Lung (tissue), 12 donors: ENCODE measurements around the gene SRSF5. TPM values are rescaled to one million over a fixed set of nuclear protein-coding genes. Genes with fewer than 3 reads are reported as not detected.

Experiments
- ATAC-seq: fragments of 200-7000 bp; cut with Tn5 transposase; one replicate; pipeline ENCODE4 v1.9.1; 2020; ENCODE audit warnings: moderate number of reproducible peaks; ENCODE audit not compliant: insufficient read depth, low FRiP score
- DNase-seq, 3 donors: peaks; one replicate each; pipeline ENCODE4 v3.0.0-alpha.2; 2013 to 2017
- H3K27ac ChIP-seq, 2 donors: one replicate each; pipeline ENCODE4 v1.5.1; 2013; ENCODE audit warnings: mild to moderate bottlenecking in 2 of 2, moderate library complexity in 2 of 2, control low read depth in 1 of 2, inconsistent platforms in 1 of 2, low read depth in 1 of 2, low read length in 1 of 2
- H3K27me3 ChIP-seq, 3 donors: one replicate each; pipeline ENCODE4 v1.5.1; 2013; ENCODE audit warnings: low read length in 2 of 3; ENCODE audit not compliant: control insufficient read depth in 3 of 3, insufficient read depth in 3 of 3
- H3K36me3 ChIP-seq, 4 donors: one replicate each; pipeline ENCODE4 v1.5.1; 2013; ENCODE audit warnings: low read length in 4 of 4, mild to moderate bottlenecking in 1 of 4, moderate library complexity in 1 of 4; ENCODE audit not compliant: control insufficient read depth in 4 of 4, insufficient read depth in 4 of 4
- H3K4me1 ChIP-seq, 5 donors: one replicate each; pipeline ENCODE4 v1.5.1; 2013; ENCODE audit warnings: low read length in 5 of 5, mild to moderate bottlenecking in 2 of 5, moderate library complexity in 1 of 5; ENCODE audit not compliant: control insufficient read depth in 5 of 5, insufficient read depth in 5 of 5
- H3K4me3 ChIP-seq: one replicate; pipeline ENCODE4 v1.5.1; 2013; ENCODE audit warnings: mild to moderate bottlenecking, control low read depth, moderate library complexity
- H3K9ac ChIP-seq, 2 donors: one replicate each; pipeline ENCODE4 v1.5.1; 2013; ENCODE audit warnings: low read length in 2 of 2, control low read depth in 1 of 2; ENCODE audit not compliant: insufficient read depth in 1 of 2
- H3K9me3 ChIP-seq, 4 donors: one replicate each; pipeline ENCODE4 v1.5.1; 2013; ENCODE audit warnings: low read length in 3 of 4, mild to moderate bottlenecking in 1 of 4, moderate library complexity in 1 of 4; ENCODE audit not compliant: control insufficient read depth in 4 of 4, insufficient read depth in 3 of 4
- whole genome bisulfite sequencing, 2 donors: extraction: QIAGEN DNeasy Blood & Tissue Kit; methylation state at CpG; one replicate each; pipeline ENCODE4 v1.1.7; 2013; 5-methylcytosine and 5-hydroxymethylcytosine counted together
- polyA plus RNA-seq, 2 donors: library from polyadenylated mRNA; stranded (reverse); fragments of 200-250 nt; gene quantifications; one replicate each; pipeline ENCODE4 v1.2.1, GENCODE V29; 2013
- total RNA-seq, 2 donors: library from RNA; depleted of rRNA in 1 of 2; stranded (reverse); fragments of >200 nt in 1 of 2; gene quantifications; one replicate each; pipeline ENCODE4 v1.2.1, GENCODE V29; 2014 to 2021
- TF ChIP-seq, protein P1 (sequence below): IDR thresholded peaks from 2 replicates; pipeline ENCODE4 v1.5.1; 2012; ENCODE audit warnings: mild to moderate bottlenecking; ENCODE audit errors: control extremely low read depth, extremely low read depth
- donor health status: control.
- donor health status: control.
- donor health status: Bipolar disorder and iron deficiency.
- donor health status: healthy.
- donor health status: DM: yes; HTN: yes; CAD: no.

Gene SRSF5
- total and polyA plus RNA-seq, 4 donors = 224 to 419 (median 286) TPM

DNA sequence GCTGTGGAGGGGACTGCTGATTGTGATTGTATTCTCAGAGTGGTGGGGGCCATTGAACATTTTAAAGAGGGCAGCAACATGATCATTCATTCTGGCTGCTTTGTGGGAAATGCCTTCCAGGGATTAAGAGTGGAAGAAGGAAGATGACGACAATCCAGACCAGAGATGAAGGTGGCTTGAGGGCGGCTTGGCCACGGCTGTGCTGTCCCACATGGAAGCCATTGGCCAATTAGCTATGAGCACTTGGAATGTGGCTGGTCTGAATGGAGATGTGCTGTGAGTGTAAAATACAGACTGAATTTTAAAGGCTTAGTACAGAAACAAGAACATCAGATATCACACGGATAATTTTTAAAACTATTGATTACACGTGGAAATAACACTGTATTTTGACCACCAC is 49.3 kb downstream of the SRSF5 start:
- ATAC-seq = no peak
- Histone ChIP-seq H3K27me3 (peaks cover 0 to 4% (median 0%) of the 10 kb centered on the region in 3 donors), H3K4me3 (no peak overlapping the region), H3K9ac (no peak overlapping the region), H3K27ac (no peak overlapping the region), H3K4me1 (no peaks in the 10 kb centered on the region), H3K36me3 (no peaks in the 10 kb centered on the region), H3K9me3 (no peaks in the 10 kb centered on the region)
- DNase-seq = no peak
- TF ChIP-seq, protein P1, sequence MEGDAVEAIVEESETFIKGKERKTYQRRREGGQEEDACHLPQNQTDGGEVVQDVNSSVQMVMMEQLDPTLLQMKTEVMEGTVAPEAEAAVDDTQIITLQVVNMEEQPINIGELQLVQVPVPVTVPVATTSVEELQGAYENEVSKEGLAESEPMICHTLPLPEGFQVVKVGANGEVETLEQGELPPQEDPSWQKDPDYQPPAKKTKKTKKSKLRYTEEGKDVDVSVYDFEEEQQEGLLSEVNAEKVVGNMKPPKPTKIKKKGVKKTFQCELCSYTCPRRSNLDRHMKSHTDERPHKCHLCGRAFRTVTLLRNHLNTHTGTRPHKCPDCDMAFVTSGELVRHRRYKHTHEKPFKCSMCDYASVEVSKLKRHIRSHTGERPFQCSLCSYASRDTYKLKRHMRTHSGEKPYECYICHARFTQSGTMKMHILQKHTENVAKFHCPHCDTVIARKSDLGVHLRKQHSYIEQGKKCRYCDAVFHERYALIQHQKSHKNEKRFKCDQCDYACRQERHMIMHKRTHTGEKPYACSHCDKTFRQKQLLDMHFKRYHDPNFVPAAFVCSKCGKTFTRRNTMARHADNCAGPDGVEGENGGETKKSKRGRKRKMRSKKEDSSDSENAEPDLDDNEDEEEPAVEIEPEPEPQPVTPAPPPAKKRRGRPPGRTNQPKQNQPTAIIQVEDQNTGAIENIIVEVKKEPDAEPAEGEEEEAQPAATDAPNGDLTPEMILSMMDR = no peak
- 80 to 90% methylated on average over 5 of the region's 5 CpGs for WGBS, 2 donors

DNA sequence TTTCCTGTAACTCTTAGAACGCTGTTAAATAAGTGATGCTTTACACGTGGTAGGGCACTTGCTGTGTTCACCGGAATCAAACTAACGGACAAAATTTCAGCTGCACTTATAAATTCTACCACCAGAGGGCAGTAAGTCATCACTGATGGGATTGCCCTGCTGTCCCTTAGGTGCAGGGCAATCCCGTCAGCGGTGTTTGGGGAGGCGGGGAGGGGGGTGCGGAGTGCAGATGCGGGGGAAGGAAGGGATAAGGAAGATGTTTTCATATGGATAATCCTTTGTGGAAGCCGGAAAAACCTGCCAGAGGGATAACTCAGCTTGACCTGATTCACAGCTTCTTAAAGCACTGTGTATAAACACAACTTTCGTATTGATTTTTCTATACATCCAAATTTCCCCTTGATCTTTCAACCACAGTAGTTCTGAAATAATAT is 51.8 kb downstream of the SRSF5 start:
- no peak overlapping the region for H3K9ac ChIP-seq
- 8 to 10% methylated on average over 11 of the region's 11 CpGs for WGBS, 2 donors
- TF ChIP-seq, protein P1 = peak; percentile 68
- H3K4me3 ChIP-seq = no peak overlapping the region
- peak; percentile 78 for ATAC-seq
- H3K4me1 ChIP-seq = no peaks in the 10 kb centered on the region
- H3K27ac ChIP-seq = no peak overlapping the region
- no peaks in the 10 kb centered on the region for H3K9me3 ChIP-seq
- peaks cover 0 to 4% (median 0%) of the 10 kb centered on the region in 3 donors for H3K27me3 ChIP-seq
- peak; percentile 49 to 73 (median 71) for DNase-seq
- no peaks in the 10 kb centered on the region for H3K36me3 ChIP-seq

DNA sequence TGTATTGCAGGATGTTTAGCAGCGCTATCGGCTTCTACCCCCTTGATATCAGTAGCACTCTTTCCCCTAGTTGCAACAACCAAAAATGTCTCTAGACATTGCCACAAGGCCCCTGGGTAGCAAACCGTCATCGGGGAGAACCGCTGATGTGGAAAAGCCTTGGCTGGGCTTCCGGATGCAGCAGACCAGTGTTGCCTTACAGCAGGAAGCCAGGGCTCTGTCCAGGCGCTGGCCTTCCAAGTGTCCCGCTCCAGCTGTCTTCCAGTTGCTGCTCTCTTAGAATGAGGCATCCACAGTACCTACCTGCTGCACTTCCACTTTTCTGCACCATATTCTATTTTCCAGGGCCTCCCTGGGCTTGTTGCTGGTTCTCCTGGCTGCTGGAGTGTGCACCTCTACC is 52.7 kb downstream of the SRSF5 start:
- 77 to 90% methylated on average over 8 of the region's 8 CpGs for WGBS, 2 donors
- DNase-seq (no peak), ATAC-seq (no peak)
- TF ChIP-seq, protein P1 = no peak
- Histone ChIP-seq H3K9me3 (no peaks in the 10 kb centered on the region), H3K4me1 (no peaks in the 10 kb centered on the region), H3K27ac (no peak overlapping the region), H3K27me3 (peaks cover 0 to 4% (median 0%) of the 10 kb centered on the region in 3 donors), H3K36me3 (no peaks in the 10 kb centered on the region), H3K4me3 (no peak overlapping the region), H3K9ac (no peak overlapping the region)

GRCh38 chr14:69820991-69821390 is 54.0 kb downstream of the SRSF5 start:
- H3K4me1 ChIP-seq = no peaks in the 10 kb centered on the region
- no peak for DNase-seq
- H3K4me3 ChIP-seq = no peak overlapping the region
- H3K9ac ChIP-seq = no peak overlapping the region
- ATAC-seq = no peak
- H3K9me3 ChIP-seq = no peaks in the 10 kb centered on the region
- H3K36me3 ChIP-seq = no peaks in the 10 kb centered on the region
- no peak overlapping the region for H3K27ac ChIP-seq
- peaks cover 0 to 4% (median 0%) of the 10 kb centered on the region in 3 donors for H3K27me3 ChIP-seq
- WGBS, 2 donors = 71 to 86% methylated on average over 2 of the region's 2 CpGs
- TF ChIP-seq, protein P1 = no peak
